Lower leg skin (tissue), 3 donors: Measurements from ENCODE around the gene SLC2A8.

Experiments
- POLR2A ChIP-seq, 2 donors: fragments of 450-650 bp; IDR thresholded peaks; one replicate each; pipeline ENCODE4 v1.6.1; 2016 to 2017; ENCODE audit warnings: antibody characterized with exemption in 2 of 2, mild to moderate bottlenecking in 1 of 2, moderate library complexity in 1 of 2
- TF ChIP-seq, protein P1 (sequence below), 3 donors: fragments of 450-650 bp; IDR thresholded peaks; one replicate each; pipeline ENCODE4 v1.5.1; 2016; ENCODE audit warnings: antibody characterized with exemption in 3 of 3, mild to moderate bottlenecking in 3 of 3, moderate library complexity in 2 of 3

GRCh38 chr9:127404631-127405030 lies 7.7 kb downstream of the SLC2A8 start:
- TF ChIP-seq, protein P1, sequence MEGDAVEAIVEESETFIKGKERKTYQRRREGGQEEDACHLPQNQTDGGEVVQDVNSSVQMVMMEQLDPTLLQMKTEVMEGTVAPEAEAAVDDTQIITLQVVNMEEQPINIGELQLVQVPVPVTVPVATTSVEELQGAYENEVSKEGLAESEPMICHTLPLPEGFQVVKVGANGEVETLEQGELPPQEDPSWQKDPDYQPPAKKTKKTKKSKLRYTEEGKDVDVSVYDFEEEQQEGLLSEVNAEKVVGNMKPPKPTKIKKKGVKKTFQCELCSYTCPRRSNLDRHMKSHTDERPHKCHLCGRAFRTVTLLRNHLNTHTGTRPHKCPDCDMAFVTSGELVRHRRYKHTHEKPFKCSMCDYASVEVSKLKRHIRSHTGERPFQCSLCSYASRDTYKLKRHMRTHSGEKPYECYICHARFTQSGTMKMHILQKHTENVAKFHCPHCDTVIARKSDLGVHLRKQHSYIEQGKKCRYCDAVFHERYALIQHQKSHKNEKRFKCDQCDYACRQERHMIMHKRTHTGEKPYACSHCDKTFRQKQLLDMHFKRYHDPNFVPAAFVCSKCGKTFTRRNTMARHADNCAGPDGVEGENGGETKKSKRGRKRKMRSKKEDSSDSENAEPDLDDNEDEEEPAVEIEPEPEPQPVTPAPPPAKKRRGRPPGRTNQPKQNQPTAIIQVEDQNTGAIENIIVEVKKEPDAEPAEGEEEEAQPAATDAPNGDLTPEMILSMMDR (IDR thresholded peaks at IDR 0.05): no peak
- TF ChIP-seq POLR2A (IDR thresholded peaks at IDR 0.05): no peak
